Pancreas (tissue), 10 donors: ENCODE data around the gene APH1B. TPM values are rescaled to one million over a fixed set of nuclear protein-coding genes. Genes with fewer than 3 reads are reported as not detected.
A peak's percentile ranks its signal among the peaks of the same experiment; 100 is the strongest.

ENCODE experiments used
- ATAC-seq, 4 donors: fragments of 200-7000 bp; cut with Tn5 transposase; one replicate each; pipeline versions ENCODE4 v1.8.0 to v1.9.1; 2020; ENCODE audit warnings: mild to moderate bottlenecking in 4 of 4, moderate library complexity in 4 of 4
- DNase-seq, 6 donors: peaks; one replicate each; pipeline ENCODE4 v3.0.0-alpha.2; 2020
- FAIRE-seq: peaks from 2 replicates; lab custom pipeline; 2012; peaks lifted over from hg19 to GRCh38; lab: Jason Lieb, UNC
- H3K27ac ChIP-seq, 4 donors: fragments of 200-600 bp; sonication (generic); 1 replicate in 3 of 4; 2 replicates in 1 of 4; pipeline versions ENCODE4 v1.5.0 to v1.8.0; 2020
- H3K27me3 ChIP-seq, 4 donors: fragments of 200-600 bp; one replicate each; pipeline ENCODE4 v1.8.0; 2021
- H3K36me3 ChIP-seq, 3 donors: fragments of 200-600 bp; sonication (generic) in 1 of 3; one replicate each; pipeline versions ENCODE4 v1.5.0 to v1.8.0; 2020 to 2021
- H3K4me1 ChIP-seq, 3 donors: fragments of 200-600 bp; one replicate each; pipeline ENCODE4 v1.8.0; 2021
- H3K4me3 ChIP-seq, 4 donors: fragments of 200-600 bp; sonication (generic) in 2 of 4; one replicate each; pipeline versions ENCODE4 v1.5.0 to v1.8.0; 2020 to 2021
- H3K9me3 ChIP-seq, 4 donors: fragments of 200-600 bp; one replicate each; pipeline ENCODE4 v1.8.0; 2021
- WGBS, 2 donors: extraction: QIAGEN DNeasy Blood & Tissue Kit; methylation state at CpG; one replicate each; pipeline ENCODE4 v1.1.7; 2013; 5-methylcytosine and 5-hydroxymethylcytosine counted together
- intact Hi-C, 3 donors: fragments of 100-400 bp; cut with DNase I; formaldehyde crosslinking; loops; one replicate each; pipeline versions ENCODE4 v1.11.1 to v1.14.2; 2022
- polyA plus RNA-seq, 2 donors: library from polyadenylated mRNA; stranded (reverse); fragments of 200-250 nt; gene quantifications; one replicate each; pipeline ENCODE4 v1.2.3, GENCODE V29; 2013
- total RNA-seq, 6 donors: library from RNA; stranded (reverse); fragmentation: NEBNext Ultra II Directional in 4 of 6; extraction: Animal tissue kit (Norgen Biotek cat#: 25700) in 4 of 6; gene quantifications; one replicate each; pipeline versions ENCODE4 v1.2.1 to v1.2.4, GENCODE V29; 2021 to 2023
- TF ChIP-seq, protein P1 (sequence below), 4 donors: fragments of 200-600 bp; sonication (generic) in 3 of 4; IDR thresholded peaks; one replicate each; pipeline versions ENCODE4 v1.5.0 to v1.8.0; 2021; ENCODE audit warnings: antibody characterized with exemption in 4 of 4
- donor health status: healthy with polysubstance abuse.
- donor health status: DM: no; HTN: no; CAD: no; lungs with moderate emphysema.
- donor health status: DM: no; HTN: no; CAD: no.
- donor health status: control.
- donor health status: control.
- donor health status: Bipolar disorder and iron deficiency.
- donor health status: DM: yes; HTN: yes; CAD: no.
- donor health status: DM: no; HTN: no; CAD: no.
- donor health status: DM: no; HTN: no; CAD: no.
- donor health status: DM: yes; HTN: yes; CAD: no.

The APH1B gene
- total and polyA plus RNA-seq, 8 donors = 3.1 to 11.7 (median 5.8) TPM

DNA sequence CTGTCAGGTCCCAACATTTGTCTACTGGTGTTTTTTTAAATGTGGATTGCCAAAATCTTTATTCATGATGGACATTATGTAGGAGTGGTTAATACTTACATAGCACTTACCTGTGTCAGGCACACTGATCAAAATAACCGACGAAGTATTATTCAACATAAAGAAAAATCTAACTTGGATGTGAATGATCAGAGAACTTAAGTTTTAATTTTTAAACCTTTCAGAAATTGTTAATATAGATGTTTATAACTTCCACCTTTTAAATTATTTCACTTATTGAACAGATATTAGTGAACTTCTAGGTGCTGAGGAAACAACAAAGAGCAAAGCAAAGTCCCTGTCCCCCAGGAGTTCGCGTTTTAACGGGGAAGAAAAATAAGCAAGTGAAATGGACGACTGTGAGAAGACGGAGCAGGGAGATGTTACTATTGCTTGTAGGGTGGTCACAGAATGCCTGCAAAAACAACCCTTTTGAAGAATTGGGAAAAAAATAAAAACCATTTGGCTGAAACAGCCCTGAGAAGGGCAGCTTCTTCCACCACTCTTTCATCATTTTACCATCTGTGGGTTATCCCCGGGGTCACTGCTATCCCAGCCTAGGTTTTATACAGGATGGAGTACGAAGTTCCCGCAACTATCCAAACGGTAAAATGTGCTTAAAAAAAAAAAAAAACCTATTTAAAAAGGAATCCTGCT, 915 bp upstream of the APH1B start:
- peak; percentile 3 to 24 (median 16) for ATAC-seq
- H3K4me3 ChIP-seq = peak overlapping the region; percentile 33 to 84 (median 48)
- WGBS, 2 donors = 6 to 9% methylated on average over 11 of the region's 11 CpGs

DNA sequence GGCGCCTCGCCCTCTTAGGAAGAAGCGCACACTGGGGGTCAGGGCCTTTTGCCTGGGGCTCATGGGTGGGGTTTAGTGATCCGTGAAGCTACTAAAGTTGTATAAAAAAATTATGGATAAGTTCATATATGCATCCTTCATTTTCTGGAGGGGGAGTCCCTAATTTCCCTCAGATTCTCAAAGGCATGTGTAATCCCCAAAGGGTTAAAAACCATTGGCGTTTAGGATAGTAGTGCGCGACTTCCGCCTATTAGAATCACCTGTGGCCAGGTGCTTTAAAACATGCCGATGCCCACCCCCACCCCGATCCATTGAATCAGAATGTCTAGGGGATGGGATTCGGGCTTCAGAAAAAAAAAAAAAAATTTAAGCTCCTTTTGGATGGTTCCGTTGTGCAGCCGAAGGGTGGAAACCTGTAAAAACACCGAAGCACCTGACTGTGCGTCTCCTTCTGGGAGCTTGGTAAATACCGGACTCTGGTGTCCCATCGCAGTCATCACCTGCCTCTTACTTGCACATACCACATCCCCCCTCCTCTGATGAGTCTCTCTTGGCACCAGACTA, 570 bp downstream of the APH1B start:
- TF ChIP-seq, protein P1, sequence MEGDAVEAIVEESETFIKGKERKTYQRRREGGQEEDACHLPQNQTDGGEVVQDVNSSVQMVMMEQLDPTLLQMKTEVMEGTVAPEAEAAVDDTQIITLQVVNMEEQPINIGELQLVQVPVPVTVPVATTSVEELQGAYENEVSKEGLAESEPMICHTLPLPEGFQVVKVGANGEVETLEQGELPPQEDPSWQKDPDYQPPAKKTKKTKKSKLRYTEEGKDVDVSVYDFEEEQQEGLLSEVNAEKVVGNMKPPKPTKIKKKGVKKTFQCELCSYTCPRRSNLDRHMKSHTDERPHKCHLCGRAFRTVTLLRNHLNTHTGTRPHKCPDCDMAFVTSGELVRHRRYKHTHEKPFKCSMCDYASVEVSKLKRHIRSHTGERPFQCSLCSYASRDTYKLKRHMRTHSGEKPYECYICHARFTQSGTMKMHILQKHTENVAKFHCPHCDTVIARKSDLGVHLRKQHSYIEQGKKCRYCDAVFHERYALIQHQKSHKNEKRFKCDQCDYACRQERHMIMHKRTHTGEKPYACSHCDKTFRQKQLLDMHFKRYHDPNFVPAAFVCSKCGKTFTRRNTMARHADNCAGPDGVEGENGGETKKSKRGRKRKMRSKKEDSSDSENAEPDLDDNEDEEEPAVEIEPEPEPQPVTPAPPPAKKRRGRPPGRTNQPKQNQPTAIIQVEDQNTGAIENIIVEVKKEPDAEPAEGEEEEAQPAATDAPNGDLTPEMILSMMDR (IDR thresholded peaks at IDR 0.05) = no peak
- peak overlapping the region; percentile 21 to 84 (median 57) for H3K27ac ChIP-seq
- ATAC-seq (peak; percentile 19 to 26 (median 20)), FAIRE-seq (no peak), DNase-seq (no peak)
- no peaks in the 10 kb centered on the region for H3K27me3 ChIP-seq
- H3K36me3 ChIP-seq = no peaks in the 10 kb centered on the region
- intact Hi-C loops = no loop called here
- WGBS, 2 donors = 3 to 6% methylated on average over 17 of the region's 17 CpGs
- H3K4me1 ChIP-seq = no peaks in the 10 kb centered on the region
- H3K4me3 ChIP-seq = peak overlapping the region; percentile 33 to 84 (median 58)
- no peaks in the 10 kb centered on the region for H3K9me3 ChIP-seq

More for the DNA sequence above, 915 bp upstream of the APH1B start:
- intact Hi-C loops = no loop called here
- H3K27me3 ChIP-seq = no peaks in the 10 kb centered on the region
- DNase-seq (no peak), FAIRE-seq (no peak)
- peak overlapping the region; percentile 31 to 67 (median 52) for H3K27ac ChIP-seq
- no peaks in the 10 kb centered on the region for H3K36me3 ChIP-seq
- no peaks in the 10 kb centered on the region for H3K4me1 ChIP-seq
- H3K9me3 ChIP-seq = no peaks in the 10 kb centered on the region
- TF ChIP-seq, protein P1 (IDR thresholded peaks at IDR 0.05) = no peak

DNA sequence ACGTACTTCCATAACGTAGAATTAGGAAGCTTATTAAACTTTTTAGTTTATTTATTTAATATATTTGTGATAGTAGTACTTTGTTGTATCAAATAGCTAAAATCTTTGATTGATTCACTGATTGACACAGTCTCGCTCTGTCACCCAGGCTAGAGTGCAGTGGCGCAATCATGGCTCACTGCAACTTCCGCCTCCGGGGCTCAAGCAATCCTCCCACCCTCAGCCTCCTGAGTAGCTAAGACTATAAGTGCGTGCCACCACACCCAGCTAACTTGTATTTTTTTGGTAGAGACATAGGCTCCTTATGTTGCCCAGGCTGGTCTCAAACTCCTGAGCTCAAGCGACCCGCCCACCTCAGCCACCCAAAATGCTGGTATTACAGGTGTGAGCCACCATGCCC, 5.7 kb downstream of the APH1B start:
- peak in 2 of 4 donors; percentile 38 to 50 for ATAC-seq
- Histone ChIP-seq H3K36me3 (no peaks in the 10 kb centered on the region), H3K27ac (no peak overlapping the region), H3K4me3 (no peak overlapping the region), H3K27me3 (no peaks in the 10 kb centered on the region), H3K4me1 (no peaks in the 10 kb centered on the region), H3K9me3 (no peaks in the 10 kb centered on the region)
- WGBS, 2 donors = 89 to 92% methylated on average over 9 of the region's 9 CpGs
- no peak for FAIRE-seq
- intact Hi-C loops = no loop called here
- TF ChIP-seq, protein P1 (IDR thresholded peaks at IDR 0.05) = no peak
- no peak for DNase-seq

DNA sequence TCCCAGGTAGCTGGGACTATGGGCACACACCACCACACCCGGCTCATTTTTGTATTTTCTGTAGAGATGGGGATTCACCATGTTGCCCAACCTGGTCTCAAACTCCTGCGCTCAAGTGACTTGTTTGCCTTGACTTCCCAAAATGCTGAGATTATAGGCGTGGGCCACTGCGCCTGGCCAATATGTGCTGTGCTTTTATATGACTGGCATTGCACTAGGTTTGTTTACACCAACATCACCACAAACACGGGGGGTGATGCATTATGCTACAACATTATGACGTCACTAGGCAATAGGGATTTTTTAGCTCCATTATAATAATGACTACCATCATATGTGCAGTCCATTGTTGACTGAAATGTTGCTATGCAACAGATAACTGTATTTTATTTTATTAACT, 6.9 kb downstream of the APH1B start:
- H3K4me1 ChIP-seq = no peaks in the 10 kb centered on the region
- H3K36me3 ChIP-seq = no peaks in the 10 kb centered on the region
- H3K27me3 ChIP-seq = no peaks in the 10 kb centered on the region
- intact Hi-C loops = no loop called here
- TF ChIP-seq, protein P1 (IDR thresholded peaks at IDR 0.05) = no peak
- H3K27ac ChIP-seq = no peak overlapping the region
- H3K4me3 ChIP-seq = no peak overlapping the region
- FAIRE-seq (no peak), DNase-seq (no peak), ATAC-seq (no peak)
- no peaks in the 10 kb centered on the region for H3K9me3 ChIP-seq
- 90 to 95% methylated on average over 6 of the region's 6 CpGs for WGBS, 2 donors

DNA sequence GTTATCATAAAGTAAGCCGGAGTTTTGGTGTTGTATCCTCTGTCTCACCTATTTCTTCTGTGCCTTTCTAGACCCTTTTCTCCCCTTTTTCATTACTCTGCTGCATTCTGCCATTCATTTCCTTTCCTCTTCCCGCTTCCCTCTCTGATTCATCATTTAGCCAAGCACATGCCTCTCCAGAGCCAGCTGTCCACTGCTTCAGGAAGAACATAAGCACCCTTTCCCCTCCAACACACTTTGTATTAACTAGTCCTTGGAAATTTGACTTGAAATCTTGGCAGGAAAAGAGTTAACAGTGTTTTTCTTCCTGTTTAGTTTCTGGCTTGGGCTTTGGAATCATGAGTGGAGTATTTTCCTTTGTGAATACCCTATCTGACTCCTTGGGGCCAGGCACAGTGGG, 9.7 kb downstream of the APH1B start:
- no peak overlapping the region for H3K27ac ChIP-seq
- DNase-seq (no peak), FAIRE-seq (no peak), ATAC-seq (no peak)
- no peaks in the 10 kb centered on the region for H3K4me1 ChIP-seq
- TF ChIP-seq, protein P1 (IDR thresholded peaks at IDR 0.05) = no peak
- intact Hi-C loops = no loop called here
- H3K27me3 ChIP-seq = no peaks in the 10 kb centered on the region
- no peaks in the 10 kb centered on the region for H3K36me3 ChIP-seq
- H3K9me3 ChIP-seq = no peaks in the 10 kb centered on the region
- no peak overlapping the region for H3K4me3 ChIP-seq
- 84 to 91% methylated on average over 2 of the region's 2 CpGs for WGBS, 2 donors
